ENCODE data around the gene DYNC2I2. TPM values are rescaled to one million over a fixed set of nuclear protein-coding genes. Genes with fewer than 3 reads are reported as not detected.

Gene DYNC2I2
- total and polyA plus RNA-seq, 3 experiments from 2014 or later = 3.0 to 68.6 (median 67.7) TPM

- no peak for DNase-seq
- Mint-ChIP-seq H3K36me3 (peaks cover 0 to 20% (median 3%) of the 10 kb centered on the region in 3 donors), H3K4me3 (no peak overlapping the region), H3K27ac (peak overlapping the region in 1 of 8 donors; percentile 38), H3K4me1 (no peaks in the 10 kb centered on the region), H3K9me3 (no peaks in the 10 kb centered on the region), H3K27me3 (no peaks in the 10 kb centered on the region)
- Histone ChIP-seq H3K27me3 (ENCODE audit: insufficient read depth, low read length, poor library complexity, severe bottlenecking) (no peaks in the 10 kb centered on the region), H3K4me3 (ENCODE audit: low read length) (no peak overlapping the region), H3K27ac (ENCODE audit: low read depth, low read length) (no peak overlapping the region), H3K9me3 (ENCODE audit: low read length) (no peaks in the 10 kb centered on the region), H3K4me1 (ENCODE audit: insufficient read depth, low read length) (no peaks in the 10 kb centered on the region), H3K36me3 (ENCODE audit: insufficient read depth, low read length) (peaks cover 3% of the 10 kb centered on the region)
- CTCF ChIA-PET = interaction anchor here (1.2 kb wide), 1 partner anchor 11 kb away, joined by 4 read pairs; no protein-coding TSS in a partner anchor
- POLR2A ChIA-PET = no interaction called here
Observed at GRCh38 chr9:128637656-128638055, 19.0 kb downstream of the DYNC2I2 start.

- Histone ChIP-seq H3K27me3 (ENCODE audit: insufficient read depth, low read length, poor library complexity, severe bottlenecking) (no peaks in the 10 kb centered on the region), H3K4me1 (ENCODE audit: insufficient read depth, low read length) (no peaks in the 10 kb centered on the region), H3K36me3 (ENCODE audit: insufficient read depth, low read length) (peaks cover 11% of the 10 kb centered on the region), H3K9me3 (ENCODE audit: low read length) (no peaks in the 10 kb centered on the region), H3K27ac (ENCODE audit: low read depth, low read length) (no peak overlapping the region), H3K4me3 (ENCODE audit: low read length) (no peak overlapping the region)
- POLR2A ChIA-PET = no interaction called here
- H3K9me3 Mint-ChIP-seq = no peaks in the 10 kb centered on the region
- DNase-seq = no peak
- peaks cover 0 to 28% (median 4%) of the 10 kb centered on the region in 3 donors for H3K36me3 Mint-ChIP-seq
- no peaks in the 10 kb centered on the region for H3K27me3 Mint-ChIP-seq
- CTCF ChIA-PET = no interaction called here
- peak overlapping the region in 2 of 8 donors; percentile 41 to 86 for H3K27ac Mint-ChIP-seq
- no peak overlapping the region for H3K4me3 Mint-ChIP-seq
- no peaks in the 10 kb centered on the region for H3K4me1 Mint-ChIP-seq
Observed at GRCh38 chr9:128636556-128637530, 19.8 kb downstream of the DYNC2I2 start.

GRCh38 chr9:128636024-128636390 is 20.6 kb downstream of the DYNC2I2 start:
- DNase-seq = no peak
- H3K4me1 ChIP-seq (ENCODE audit: insufficient read depth, low read length) = no peaks in the 10 kb centered on the region
- CTCF ChIA-PET = interaction anchor here (1.1 kb wide), 1 partner anchor 66 kb away, joined by 3 read pairs; the partner anchor contains the start of gene PKN3
- peaks cover 0 to 35% (median 6%) of the 10 kb centered on the region in 3 donors for H3K36me3 Mint-ChIP-seq
- H3K4me3 Mint-ChIP-seq = no peak overlapping the region
- no peak overlapping the region for H3K4me3 ChIP-seq (ENCODE audit: low read length)
- H3K4me1 Mint-ChIP-seq = no peaks in the 10 kb centered on the region
- no peaks in the 10 kb centered on the region for H3K27me3 ChIP-seq (ENCODE audit: insufficient read depth, low read length, poor library complexity, severe bottlenecking)
- no peaks in the 10 kb centered on the region for H3K27me3 Mint-ChIP-seq
- peaks cover 15% of the 10 kb centered on the region for H3K36me3 ChIP-seq (ENCODE audit: insufficient read depth, low read length)
- no peak overlapping the region for H3K27ac Mint-ChIP-seq
- no peak overlapping the region for H3K27ac ChIP-seq (ENCODE audit: low read depth, low read length)
- H3K9me3 ChIP-seq (ENCODE audit: low read length) = no peaks in the 10 kb centered on the region
- POLR2A ChIA-PET = no interaction called here
- H3K9me3 Mint-ChIP-seq = no peaks in the 10 kb centered on the region

GRCh38 chr9:128635266-128636023 is 21.2 kb downstream of the DYNC2I2 start:
- H3K9me3 Mint-ChIP-seq = no peaks in the 10 kb centered on the region
- peaks cover 0 to 38% (median 6%) of the 10 kb centered on the region in 3 donors for H3K36me3 Mint-ChIP-seq
- DNase-seq = peak in 1 of 5 donors; percentile 47
- no peak overlapping the region for H3K27ac Mint-ChIP-seq
- H3K27me3 Mint-ChIP-seq = no peaks in the 10 kb centered on the region
- Histone ChIP-seq H3K27me3 (ENCODE audit: insufficient read depth, low read length, poor library complexity, severe bottlenecking) (no peaks in the 10 kb centered on the region), H3K9me3 (ENCODE audit: low read length) (no peaks in the 10 kb centered on the region), H3K27ac (ENCODE audit: low read depth, low read length) (no peak overlapping the region), H3K36me3 (ENCODE audit: insufficient read depth, low read length) (peaks cover 15% of the 10 kb centered on the region), H3K4me3 (ENCODE audit: low read length) (no peak overlapping the region), H3K4me1 (ENCODE audit: insufficient read depth, low read length) (no peaks in the 10 kb centered on the region)
- H3K4me3 Mint-ChIP-seq = no peak overlapping the region
- ChIA-PET POLR2A (no interaction called here), CTCF (interaction anchor here (1.1 to 1.3 kb wide), 2 partner anchors 67 to 293 kb away, joined by 3 to 4 read pairs; partner anchors contain the start of gene PKN3)
- no peaks in the 10 kb centered on the region for H3K4me1 Mint-ChIP-seq

GRCh38 chr9:128634651-128635262 is 21.9 kb downstream of the DYNC2I2 start:
- ChIA-PET POLR2A (no interaction called here), CTCF (interaction anchor here (0.6 to 1.9 kb wide), 4 partner anchors 12 to 293 kb away, joined by 3 to 7 read pairs (median 4); partner anchors contain the start of gene PKN3)
- Histone ChIP-seq H3K4me1 (ENCODE audit: insufficient read depth, low read length) (no peaks in the 10 kb centered on the region), H3K9me3 (ENCODE audit: low read length) (no peaks in the 10 kb centered on the region), H3K36me3 (ENCODE audit: insufficient read depth, low read length) (peaks cover 21% of the 10 kb centered on the region), H3K4me3 (ENCODE audit: low read length) (no peak overlapping the region), H3K27ac (ENCODE audit: low read depth, low read length) (no peak overlapping the region), H3K27me3 (ENCODE audit: insufficient read depth, low read length, poor library complexity, severe bottlenecking) (no peaks in the 10 kb centered on the region)
- Mint-ChIP-seq H3K9me3 (no peaks in the 10 kb centered on the region), H3K36me3 (peaks cover 0 to 45% (median 6%) of the 10 kb centered on the region in 3 donors), H3K4me1 (no peaks in the 10 kb centered on the region), H3K4me3 (no peak overlapping the region), H3K27ac (peak overlapping the region in 1 of 8 donors; percentile 22), H3K27me3 (no peaks in the 10 kb centered on the region)
- peak in 1 of 5 donors; percentile 39 for DNase-seq

GRCh38 chr9:128634111-128634510 is 22.5 kb downstream of the DYNC2I2 start:
- Histone ChIP-seq H3K4me1 (ENCODE audit: insufficient read depth, low read length) (no peaks in the 10 kb centered on the region), H3K9me3 (ENCODE audit: low read length) (no peaks in the 10 kb centered on the region), H3K27me3 (ENCODE audit: insufficient read depth, low read length, poor library complexity, severe bottlenecking) (no peaks in the 10 kb centered on the region), H3K36me3 (ENCODE audit: insufficient read depth, low read length) (peaks cover 26% of the 10 kb centered on the region), H3K27ac (ENCODE audit: low read depth, low read length) (no peak overlapping the region), H3K4me3 (ENCODE audit: low read length) (no peak overlapping the region)
- peak overlapping the region in 1 of 8 donors; percentile 22 for H3K27ac Mint-ChIP-seq
- no peaks in the 10 kb centered on the region for H3K27me3 Mint-ChIP-seq
- POLR2A ChIA-PET = no interaction called here
- peaks cover 0 to 51% (median 6%) of the 10 kb centered on the region in 3 donors for H3K36me3 Mint-ChIP-seq
- no peaks in the 10 kb centered on the region for H3K4me1 Mint-ChIP-seq
- H3K9me3 Mint-ChIP-seq = no peaks in the 10 kb centered on the region
- H3K4me3 Mint-ChIP-seq = no peak overlapping the region
- CTCF ChIA-PET = interaction anchor here (0.6 to 1.9 kb wide), 3 partner anchors 12 to 294 kb away, joined by 3 to 7 read pairs (median 4); no protein-coding TSS in a partner anchor
- DNase-seq = peak in 1 of 5 donors; percentile 43

GRCh38 chr9:128633601-128634000 is 23.0 kb downstream of the DYNC2I2 start:
- no peaks in the 10 kb centered on the region for H3K4me1 Mint-ChIP-seq
- H3K9me3 Mint-ChIP-seq = no peaks in the 10 kb centered on the region
- Histone ChIP-seq H3K9me3 (ENCODE audit: low read length) (no peaks in the 10 kb centered on the region), H3K27ac (ENCODE audit: low read depth, low read length) (no peak overlapping the region), H3K36me3 (ENCODE audit: insufficient read depth, low read length) (peaks cover 31% of the 10 kb centered on the region), H3K4me3 (ENCODE audit: low read length) (no peak overlapping the region), H3K4me1 (ENCODE audit: insufficient read depth, low read length) (no peaks in the 10 kb centered on the region), H3K27me3 (ENCODE audit: insufficient read depth, low read length, poor library complexity, severe bottlenecking) (no peaks in the 10 kb centered on the region)
- DNase-seq = peak in 1 of 5 donors; percentile 16
- CTCF ChIA-PET = interaction anchor here (1.9 kb wide), 1 partner anchor 15 kb away, joined by 7 read pairs; no protein-coding TSS in a partner anchor
- H3K27ac Mint-ChIP-seq = no peak overlapping the region
- no peak overlapping the region for H3K4me3 Mint-ChIP-seq
- peaks cover 3 to 56% (median 6%) of the 10 kb centered on the region in 3 donors for H3K36me3 Mint-ChIP-seq
- H3K27me3 Mint-ChIP-seq = peaks cover 0 to 1% of the 10 kb centered on the region in 2 donors
- POLR2A ChIA-PET = interaction anchor here (1.0 kb wide), 1 partner anchor 122 kb away, joined by 3 read pairs; no protein-coding TSS in a partner anchor
